Measurements from ENCODE around the gene CD6.

DNA sequence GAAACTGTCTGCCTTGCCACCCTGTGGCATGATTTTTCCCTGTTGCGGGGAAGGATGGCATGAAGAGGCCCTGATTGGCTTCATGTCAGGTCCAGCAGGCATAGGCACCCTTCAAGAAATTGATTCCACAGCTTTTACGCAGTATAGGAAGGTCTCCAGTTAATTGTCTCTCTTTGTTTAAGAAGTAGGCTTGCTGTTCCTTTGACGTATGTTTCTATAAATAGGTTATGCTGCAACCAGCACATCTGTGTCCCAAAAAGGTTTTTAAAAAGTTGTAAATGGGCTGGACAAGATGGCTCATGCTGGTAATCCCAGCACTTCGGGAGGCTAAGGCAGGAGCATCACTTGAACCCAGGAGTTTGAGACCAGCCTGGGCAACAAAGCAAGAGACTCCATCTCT lies 62.6 kb downstream of the CD6 start:
- no peak for TF ChIP-seq POLR2A (IDR thresholded peaks at IDR 0.05; ENCODE audit: low read depth, low read length)
- no peak for TF ChIP-seq POLR2AphosphoS5 (IDR thresholded peaks at IDR 0.05; ENCODE audit: low read depth, low read length)
- TF ChIP-seq TAF1 (IDR thresholded peaks at IDR 0.05; ENCODE audit: low read depth, low read length): no peak
- no peak for TF ChIP-seq SPI1 (IDR thresholded peaks at IDR 0.05; ENCODE audit: low read depth, low read length)
- no peak for TF ChIP-seq PAX5 (IDR thresholded peaks at IDR 0.05; ENCODE audit: insufficient read depth, low read length, severe bottlenecking)
